HT1080 (cell line): ENCODE results near the gene AKNA. TPM values are rescaled to one million over a fixed set of nuclear protein-coding genes. Genes with fewer than 3 reads are reported as not detected.
A peak's percentile ranks its signal among the peaks of the same experiment; 100 is the strongest.

Experiments
- DNase-seq: peaks from one replicate; pipeline ENCODE4 v3.0.0-alpha.2; 2015; ENCODE audit warnings: low read depth
- polyA plus RNA-seq, 2 experiments: library from polyadenylated mRNA; depleted of rRNA; stranded (reverse); fragments of >200 nt; gene quantifications; 2 replicates each; pipeline ENCODE4 v1.2.3, GENCODE V29; 2015
- total RNA-seq: library from RNA; depleted of rRNA; stranded (reverse); fragments of >200 nt; shearing (Covaris generic); gene quantifications from 2 replicates; pipeline ENCODE4 v1.2.3, GENCODE V29; 2014; rRNA removed

Gene AKNA
- total RNA-seq, result 3.8 and 4.2 TPM in 2 replicates
- polyA plus RNA-seq (2015; cell fraction: cytosol; rRNA removed), result 4.9 and 5.9 TPM in 2 replicates
- 4.9 and 7.4 TPM in 2 replicates for polyA plus RNA-seq (2015; cell fraction: nucleus; rRNA removed)

- no peak for DNase-seq
Observed at GRCh38 chr9:114387680-114388356, at the start of gene AKNA. Gene AKNA, minus strand, starts transcription at chr9:114387982. Its CDS starts 6,649 bp downstream, at chr9:114381333.

- DNase-seq, result peak; percentile 21
Observed at GRCh38 chr9:114437401-114437893, 49.7 kb upstream of the AKNA start.

- DNase-seq, result peak; percentile 44
Observed at GRCh38 chr9:114434878-114435311, 47.1 kb upstream of the AKNA start.

GRCh38 chr9:114433720-114434255 is 46.0 kb upstream of the AKNA start:
- DNase-seq, result no peak

- no peak for DNase-seq
Observed at GRCh38 chr9:114433086-114433485, 45.3 kb upstream of the AKNA start.

- no peak for DNase-seq
Observed at GRCh38 chr9:114432323-114433067, 44.7 kb upstream of the AKNA start.

GRCh38 chr9:114431770-114432169 is 44.0 kb upstream of the AKNA start:
- DNase-seq, result no peak

- DNase-seq, result no peak
Observed at GRCh38 chr9:114431003-114431402, 43.2 kb upstream of the AKNA start.

- DNase-seq, result no peak
Observed at GRCh38 chr9:114430457-114430856, 42.7 kb upstream of the AKNA start.

- DNase-seq, result no peak
Observed at GRCh38 chr9:114429488-114429887, 41.7 kb upstream of the AKNA start.

- no peak for DNase-seq
Observed at GRCh38 chr9:114428466-114428865, 40.7 kb upstream of the AKNA start.

- DNase-seq, result no peak
Observed at GRCh38 chr9:114427644-114428043, 39.9 kb upstream of the AKNA start.

GRCh38 chr9:114426046-114426948 is 38.5 kb upstream of the AKNA start:
- DNase-seq, result no peak

- no peak for DNase-seq
Observed at GRCh38 chr9:114425126-114425525, 37.3 kb upstream of the AKNA start.

GRCh38 chr9:114424126-114424525 is 36.3 kb upstream of the AKNA start:
- DNase-seq, result no peak

- DNase-seq, result no peak
Observed at GRCh38 chr9:114423181-114423580, 35.4 kb upstream of the AKNA start.

GRCh38 chr9:114421147-114421546 is 33.4 kb upstream of the AKNA start:
- DNase-seq, result no peak

- DNase-seq, result no peak
Observed at GRCh38 chr9:114419796-114420195, 32.0 kb upstream of the AKNA start.

GRCh38 chr9:114418053-114418452 is 30.3 kb upstream of the AKNA start:
- DNase-seq, result no peak

GRCh38 chr9:114417511-114417910 is 29.7 kb upstream of the AKNA start:
- DNase-seq, result peak; percentile 51

GRCh38 chr9:114416906-114417305 is 29.1 kb upstream of the AKNA start:
- DNase-seq, result no peak
